ENCODE measurements around the gene MMP23B. TPM values are rescaled to one million over a fixed set of nuclear protein-coding genes. Genes with fewer than 3 reads are reported as not detected.

The MMP23B gene
- total RNA-seq, 1 donor from 2014 or later = 8.5 TPM

DNA sequence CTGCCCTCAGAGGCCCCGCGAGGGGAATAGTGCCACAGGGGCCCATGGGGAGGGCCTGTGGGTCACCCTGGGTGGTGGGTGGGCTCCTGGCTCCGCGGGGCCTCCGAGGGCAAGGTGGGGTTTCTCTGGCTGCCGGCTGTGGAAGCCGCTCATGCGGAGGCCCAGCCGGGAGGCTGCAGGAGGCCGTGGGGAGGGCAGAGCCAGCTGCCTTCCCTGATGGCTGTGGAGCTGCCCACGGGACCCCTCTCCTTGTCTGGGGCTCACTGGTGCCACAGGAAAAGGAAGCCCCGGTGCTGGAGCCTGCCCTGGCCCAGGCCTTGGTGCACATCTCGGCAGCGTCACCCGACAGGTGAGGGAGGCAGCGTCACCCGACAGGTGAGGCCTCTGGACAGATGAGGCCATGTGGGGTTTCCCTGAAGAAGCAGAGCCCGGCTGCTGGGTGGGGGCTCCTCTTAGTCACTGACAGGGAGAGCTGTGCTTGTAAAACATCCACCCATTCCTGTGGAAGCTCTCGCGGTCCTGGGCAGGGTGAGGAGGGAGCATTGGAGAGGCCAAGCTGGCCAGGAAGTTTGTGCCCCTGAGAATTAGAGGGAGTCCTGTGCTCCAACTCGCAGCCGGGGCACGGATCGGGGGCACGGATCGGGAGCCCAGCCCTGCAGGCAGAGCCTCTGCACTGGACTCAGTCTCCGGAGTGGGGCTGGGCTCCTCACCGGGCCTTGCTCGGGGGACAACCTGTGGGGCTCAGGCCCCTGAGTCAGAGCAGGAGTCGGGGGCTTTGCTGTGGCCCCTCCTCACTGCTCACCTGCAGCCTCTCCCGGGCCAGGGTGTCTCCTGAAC, 10.6 kb upstream of the MMP23B start:
- Mint-ChIP-seq H3K27ac (ENCODE audit: unreplicated experiment) (no peak overlapping the region), H3K27me3 (ENCODE audit: unreplicated experiment) (no peaks in the 10 kb centered on the region), H3K9me3 (ENCODE audit: unreplicated experiment) (no peaks in the 10 kb centered on the region), H3K36me3 (ENCODE audit: unreplicated experiment) (peaks cover 3% of the 10 kb centered on the region), H3K4me3 (ENCODE audit: unreplicated experiment) (no peak overlapping the region), H3K4me1 (ENCODE audit: unreplicated experiment) (peaks cover 13% of the 10 kb centered on the region)
- TF ChIP-seq, protein P1, sequence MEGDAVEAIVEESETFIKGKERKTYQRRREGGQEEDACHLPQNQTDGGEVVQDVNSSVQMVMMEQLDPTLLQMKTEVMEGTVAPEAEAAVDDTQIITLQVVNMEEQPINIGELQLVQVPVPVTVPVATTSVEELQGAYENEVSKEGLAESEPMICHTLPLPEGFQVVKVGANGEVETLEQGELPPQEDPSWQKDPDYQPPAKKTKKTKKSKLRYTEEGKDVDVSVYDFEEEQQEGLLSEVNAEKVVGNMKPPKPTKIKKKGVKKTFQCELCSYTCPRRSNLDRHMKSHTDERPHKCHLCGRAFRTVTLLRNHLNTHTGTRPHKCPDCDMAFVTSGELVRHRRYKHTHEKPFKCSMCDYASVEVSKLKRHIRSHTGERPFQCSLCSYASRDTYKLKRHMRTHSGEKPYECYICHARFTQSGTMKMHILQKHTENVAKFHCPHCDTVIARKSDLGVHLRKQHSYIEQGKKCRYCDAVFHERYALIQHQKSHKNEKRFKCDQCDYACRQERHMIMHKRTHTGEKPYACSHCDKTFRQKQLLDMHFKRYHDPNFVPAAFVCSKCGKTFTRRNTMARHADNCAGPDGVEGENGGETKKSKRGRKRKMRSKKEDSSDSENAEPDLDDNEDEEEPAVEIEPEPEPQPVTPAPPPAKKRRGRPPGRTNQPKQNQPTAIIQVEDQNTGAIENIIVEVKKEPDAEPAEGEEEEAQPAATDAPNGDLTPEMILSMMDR (IDR thresholded peaks at IDR 0.05) = no peak
- no peak for DNase-seq (ENCODE audit: extremely low spot score, unreplicated experiment)

DNA sequence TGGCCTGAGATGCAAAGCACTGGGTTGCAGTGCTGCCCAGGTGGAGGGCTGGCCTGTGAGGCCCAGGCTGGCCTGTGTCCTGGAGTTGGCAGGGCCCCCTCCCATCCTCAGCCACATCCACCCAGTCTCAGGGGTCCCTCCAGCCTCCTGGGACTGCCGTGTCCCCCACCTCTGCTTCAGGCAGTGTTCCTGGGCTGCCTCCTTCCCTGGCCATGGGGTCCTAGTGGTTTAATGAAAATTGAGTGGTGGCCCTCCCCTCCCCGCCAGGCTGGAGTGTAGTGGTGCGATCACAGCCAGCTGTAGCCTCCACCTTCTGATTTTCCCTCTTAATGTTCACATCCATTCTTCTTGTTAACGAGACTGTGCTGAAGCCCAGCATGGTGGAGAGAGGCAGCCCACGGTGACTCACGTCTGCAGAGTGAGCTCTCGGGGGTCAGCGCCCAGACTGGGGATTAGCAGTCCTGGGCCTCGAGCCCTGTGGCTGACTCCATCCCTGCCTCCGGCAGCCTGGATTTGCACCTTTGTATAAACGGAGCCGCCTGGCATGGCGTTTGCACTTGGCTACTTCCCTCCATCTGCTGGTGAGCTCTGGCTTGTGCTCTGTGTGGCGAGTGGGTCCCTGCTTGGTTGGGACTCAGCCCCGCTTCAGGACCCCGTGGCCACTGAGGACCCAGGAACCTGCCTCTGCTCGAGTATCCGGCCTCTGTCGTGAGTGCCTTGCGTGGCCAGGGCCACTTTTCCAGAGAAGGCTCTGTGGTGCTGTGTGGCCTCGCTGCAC, 9.8 kb upstream of the MMP23B start:
- Mint-ChIP-seq H3K4me1 (ENCODE audit: unreplicated experiment) (peaks cover 7% of the 10 kb centered on the region), H3K27me3 (ENCODE audit: unreplicated experiment) (no peaks in the 10 kb centered on the region), H3K36me3 (ENCODE audit: unreplicated experiment) (peaks cover 3% of the 10 kb centered on the region), H3K4me3 (ENCODE audit: unreplicated experiment) (no peak overlapping the region), H3K9me3 (ENCODE audit: unreplicated experiment) (no peaks in the 10 kb centered on the region), H3K27ac (ENCODE audit: unreplicated experiment) (no peak overlapping the region)
- TF ChIP-seq, protein P1 (IDR thresholded peaks at IDR 0.05) = no peak
- no peak for DNase-seq (ENCODE audit: extremely low spot score, unreplicated experiment)

DNA sequence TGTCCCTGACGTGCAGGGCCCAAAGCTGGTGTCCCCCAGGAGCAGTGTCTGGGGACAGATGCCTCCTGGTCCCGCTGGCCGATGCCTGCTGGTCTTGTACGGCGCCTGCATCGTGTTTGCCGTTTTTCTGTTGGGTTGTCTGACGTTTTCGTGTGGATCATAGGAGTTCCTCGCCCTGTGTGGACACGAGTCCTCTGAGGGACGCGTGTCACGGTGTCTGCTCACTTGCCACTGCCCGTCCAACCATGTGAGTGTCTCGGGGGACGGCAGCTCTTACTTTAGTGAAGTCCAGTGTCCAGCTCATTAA, 9.2 kb upstream of the MMP23B start:
- Mint-ChIP-seq H3K27me3 (ENCODE audit: unreplicated experiment) (no peaks in the 10 kb centered on the region), H3K4me3 (ENCODE audit: unreplicated experiment) (no peak overlapping the region), H3K27ac (ENCODE audit: unreplicated experiment) (no peak overlapping the region)

DNA sequence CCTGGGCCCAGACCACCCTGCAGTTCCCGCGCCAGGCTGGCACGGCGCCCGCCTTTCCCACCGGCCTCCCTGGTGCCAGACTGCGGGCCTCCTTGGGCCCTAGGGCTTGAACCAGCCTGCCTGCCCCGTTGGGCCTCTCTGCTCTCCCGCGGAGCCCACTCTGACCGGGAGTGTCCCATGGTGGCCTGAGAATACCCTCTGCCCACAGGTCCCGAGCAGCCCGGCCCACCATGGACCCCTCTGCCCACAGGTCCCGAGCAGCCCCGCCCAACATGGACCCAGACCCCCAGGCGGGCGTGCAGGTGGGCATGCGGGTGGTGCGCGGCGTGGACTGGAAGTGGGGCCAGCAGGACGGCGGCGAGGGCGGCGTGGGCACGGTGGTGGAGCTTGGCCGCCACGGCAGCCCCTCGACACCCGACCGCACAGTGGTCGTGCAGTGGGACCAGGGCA, 8.8 kb upstream of the MMP23B start:
- no peak overlapping the region for H3K4me3 Mint-ChIP-seq (ENCODE audit: unreplicated experiment)
- no peaks in the 10 kb centered on the region for H3K4me1 Mint-ChIP-seq (ENCODE audit: unreplicated experiment)
- H3K36me3 Mint-ChIP-seq (ENCODE audit: unreplicated experiment) = no peaks in the 10 kb centered on the region
- TF ChIP-seq, protein P1 (IDR thresholded peaks at IDR 0.05) = no peak
- no peaks in the 10 kb centered on the region for H3K27me3 Mint-ChIP-seq (ENCODE audit: unreplicated experiment)
- no peak overlapping the region for H3K27ac Mint-ChIP-seq (ENCODE audit: unreplicated experiment)
- no peak for DNase-seq (ENCODE audit: extremely low spot score, unreplicated experiment)
- H3K9me3 Mint-ChIP-seq (ENCODE audit: unreplicated experiment) = no peaks in the 10 kb centered on the region

More for the DNA sequence above, 9.2 kb upstream of the MMP23B start:
- Mint-ChIP-seq H3K9me3 (ENCODE audit: unreplicated experiment) (no peaks in the 10 kb centered on the region), H3K36me3 (ENCODE audit: unreplicated experiment) (no peaks in the 10 kb centered on the region), H3K4me1 (ENCODE audit: unreplicated experiment) (peaks cover 2% of the 10 kb centered on the region)
- TF ChIP-seq, protein P1 (IDR thresholded peaks at IDR 0.05) = no peak
- DNase-seq (ENCODE audit: extremely low spot score, unreplicated experiment) = no peak

Measured in osteocyte (in vitro differentiated cells).